ENCODE measurements around the gene RAB21. TPM values are rescaled to one million over a fixed set of nuclear protein-coding genes. Genes with fewer than 3 reads are reported as not detected.

RAB21 gene, protein sequence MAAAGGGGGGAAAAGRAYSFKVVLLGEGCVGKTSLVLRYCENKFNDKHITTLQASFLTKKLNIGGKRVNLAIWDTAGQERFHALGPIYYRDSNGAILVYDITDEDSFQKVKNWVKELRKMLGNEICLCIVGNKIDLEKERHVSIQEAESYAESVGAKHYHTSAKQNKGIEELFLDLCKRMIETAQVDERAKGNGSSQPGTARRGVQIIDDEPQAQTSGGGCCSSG
- 16.8 and 23.1 TPM in 2 replicates for polyA plus RNA-seq (2014; cell fraction: cytosol; rRNA removed)
- polyA plus RNA-seq (2014; cell fraction: nucleus; rRNA removed), result 4.3 and 5.7 TPM in 2 replicates

DNA sequence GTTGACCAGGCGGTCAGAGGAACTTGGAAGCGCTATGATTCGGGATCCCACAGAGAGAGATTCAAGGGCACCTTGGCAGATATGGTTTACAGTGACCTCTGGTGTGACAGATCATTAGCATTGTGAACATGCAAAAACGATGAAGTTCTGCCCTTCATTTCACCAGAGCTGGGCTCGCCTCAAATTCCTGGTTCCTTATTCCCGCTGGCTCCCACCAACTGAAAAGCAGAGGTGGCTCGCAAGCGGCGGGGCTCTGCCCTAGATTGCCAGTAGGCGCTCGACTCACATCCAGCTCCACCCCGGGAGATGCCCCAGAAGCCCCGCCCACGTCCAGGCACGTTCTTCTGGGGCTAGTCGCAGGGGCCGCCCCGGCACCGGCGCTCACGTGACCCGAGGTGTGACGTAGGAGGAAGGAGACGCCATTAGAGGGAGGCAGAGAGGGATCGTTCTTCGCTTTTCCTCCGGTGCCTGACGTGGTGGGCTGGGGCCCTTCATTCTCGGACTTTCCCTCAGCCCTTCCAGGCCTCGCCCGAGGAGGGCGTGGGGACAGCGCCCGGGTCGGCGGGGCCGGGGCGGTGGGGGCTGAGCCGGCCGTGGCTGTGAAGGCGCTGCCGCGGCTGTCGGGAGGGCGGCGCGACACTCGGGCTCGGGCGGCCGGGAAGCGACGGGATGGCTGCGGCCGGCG is at the start of gene RAB21:
TSS of gene RAB21 (plus strand) at position 403 of the 685 bp plus-strand sequence. CDS start at position 670, 267 bp downstream.
- peak; percentile 98 for DNase-seq (ENCODE audit: low spot score)

DNA sequence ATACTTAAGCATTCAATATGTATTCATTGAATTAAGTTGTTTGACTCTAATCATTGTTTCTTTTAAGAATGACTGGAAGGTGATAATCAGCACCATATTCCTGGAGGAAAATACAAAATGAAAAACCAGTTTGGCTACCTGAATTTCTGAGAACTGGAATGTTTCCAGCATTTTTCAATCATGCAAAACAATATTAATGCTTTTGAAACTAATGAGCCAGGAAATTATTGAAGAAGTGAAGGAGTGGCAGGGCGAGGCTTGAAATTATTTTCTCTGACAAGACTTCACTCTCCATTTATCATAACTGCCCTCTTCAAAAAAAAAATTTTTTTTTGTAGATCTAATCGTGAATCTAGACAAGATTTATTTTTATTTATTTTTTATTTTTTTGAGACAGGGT is 49.7 kb upstream of the RAB21 start:
- DNase-seq (ENCODE audit: low spot score), result no peak

DNA sequence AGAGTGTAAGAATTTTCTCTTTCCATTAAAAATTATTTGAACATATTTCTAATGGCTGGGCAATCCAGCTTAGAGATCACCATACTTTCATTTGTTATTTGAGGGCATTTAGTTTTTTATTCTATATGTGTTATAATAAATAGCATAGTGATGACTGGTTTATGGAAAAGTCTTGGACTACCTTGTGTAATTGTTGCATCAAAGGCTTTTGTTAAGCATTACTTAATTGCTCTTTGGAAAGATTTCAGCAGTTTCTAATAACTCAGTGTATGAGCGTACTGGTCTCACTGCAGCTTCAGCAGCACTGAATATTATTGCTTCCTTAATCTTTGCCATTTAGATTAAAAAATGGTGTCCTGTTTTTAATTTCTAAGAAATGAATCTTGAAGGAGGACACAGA is 46.0 kb upstream of the RAB21 start:
- DNase-seq (ENCODE audit: low spot score), result no peak

DNA sequence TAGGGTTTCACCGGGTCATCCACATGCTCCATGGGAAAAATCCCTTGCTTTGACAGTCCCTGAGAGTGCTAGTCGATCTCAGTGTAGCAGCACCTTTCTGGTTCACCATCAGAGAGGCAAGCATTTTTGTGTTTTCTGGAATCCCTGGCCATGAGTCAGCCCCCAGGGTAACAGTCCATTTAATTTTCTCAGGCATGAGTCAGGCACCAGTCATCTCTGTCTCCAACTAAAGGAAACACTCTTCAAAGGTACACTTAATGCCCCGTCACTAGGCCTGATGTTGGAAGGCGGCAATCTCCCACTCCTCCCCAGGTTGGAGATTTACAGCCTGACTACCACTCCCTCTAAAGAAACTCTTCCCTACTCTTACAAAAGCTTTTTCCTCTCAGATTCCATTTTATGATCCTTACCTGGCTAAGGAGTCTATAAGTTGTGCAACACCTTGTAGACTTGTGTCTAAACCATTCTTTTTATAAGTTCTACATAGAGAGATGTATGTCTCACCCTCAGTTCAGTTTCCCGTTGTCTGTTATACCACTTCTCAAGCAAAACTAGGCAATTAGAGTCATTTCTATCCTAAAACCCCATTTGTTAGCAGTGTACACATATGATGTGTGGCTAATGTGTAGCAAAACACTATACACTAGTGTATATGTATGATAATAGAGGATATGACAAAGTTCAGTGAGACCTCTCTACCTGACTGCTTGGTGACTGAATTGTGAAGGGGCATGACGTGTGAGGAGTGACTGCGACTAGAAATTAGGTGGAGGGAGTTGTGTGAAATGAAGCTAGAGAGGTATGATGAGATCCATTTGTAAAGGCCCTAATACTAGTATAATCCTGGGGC is 44.2 kb upstream of the RAB21 start:
- DNase-seq (ENCODE audit: low spot score), result no peak

DNA sequence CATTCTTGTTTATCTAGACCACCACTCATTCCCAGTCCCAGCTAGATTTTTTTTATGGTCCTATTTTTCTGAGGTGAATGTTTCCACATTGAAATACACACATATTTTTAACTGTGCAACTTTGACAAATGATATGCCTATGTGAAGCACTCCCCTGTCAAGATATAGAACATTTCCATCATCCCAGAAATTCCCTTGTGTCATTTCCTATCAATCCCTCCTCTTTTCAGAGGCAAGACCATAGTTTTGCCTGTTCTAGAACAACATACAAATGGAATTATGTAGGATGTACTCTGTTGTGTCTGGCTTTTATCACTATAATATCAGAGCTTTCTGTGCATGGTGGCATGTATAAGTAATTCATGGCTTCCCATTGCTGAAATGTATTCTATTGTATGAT is 36.1 kb upstream of the RAB21 start:
- no peak for DNase-seq (ENCODE audit: low spot score)

- DNase-seq (ENCODE audit: low spot score), result no peak
Measured at GRCh38 chr12:71719647-71720370, 34.9 kb upstream of the RAB21 start.

DNA sequence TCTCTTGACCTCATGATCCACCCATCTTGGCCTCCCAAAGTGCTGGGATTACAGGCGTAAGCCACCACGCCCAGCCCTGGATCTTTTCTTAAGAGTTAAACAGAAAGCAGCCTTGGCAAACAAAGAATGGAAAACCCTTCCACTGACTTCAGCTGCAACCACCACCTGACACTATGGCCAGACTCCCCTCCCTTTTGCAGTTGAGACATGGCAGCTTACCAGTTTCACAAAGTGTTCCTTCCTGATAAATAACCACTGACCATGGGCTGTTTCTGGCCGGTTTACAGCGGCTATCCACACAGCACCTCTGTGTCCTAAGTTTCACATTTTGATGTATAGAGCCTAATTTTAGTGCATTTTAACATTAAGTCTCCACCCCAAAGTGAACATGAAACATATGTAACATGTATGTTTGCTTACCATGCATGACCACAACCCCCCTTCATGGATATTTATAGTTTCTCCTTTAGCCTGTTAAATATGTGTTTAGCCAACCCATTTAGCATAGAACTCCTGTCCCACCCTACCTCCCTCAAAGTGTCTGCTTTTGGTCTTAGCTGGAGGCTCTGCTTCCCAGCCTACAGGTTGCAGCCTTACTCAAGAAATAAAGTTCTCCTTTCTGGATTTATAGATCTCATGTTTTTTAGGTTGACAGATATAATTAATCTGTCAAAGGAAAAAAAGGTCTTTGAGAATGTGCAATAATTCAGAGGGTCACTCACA is 32.7 kb upstream of the RAB21 start:
- DNase-seq (ENCODE audit: low spot score), result no peak

- DNase-seq (ENCODE audit: low spot score), result no peak
Measured at GRCh38 chr12:71725011-71725410, 29.7 kb upstream of the RAB21 start.

GRCh38 chr12:71726548-71726947 is 28.1 kb upstream of the RAB21 start:
- DNase-seq (ENCODE audit: low spot score), result no peak

DNA sequence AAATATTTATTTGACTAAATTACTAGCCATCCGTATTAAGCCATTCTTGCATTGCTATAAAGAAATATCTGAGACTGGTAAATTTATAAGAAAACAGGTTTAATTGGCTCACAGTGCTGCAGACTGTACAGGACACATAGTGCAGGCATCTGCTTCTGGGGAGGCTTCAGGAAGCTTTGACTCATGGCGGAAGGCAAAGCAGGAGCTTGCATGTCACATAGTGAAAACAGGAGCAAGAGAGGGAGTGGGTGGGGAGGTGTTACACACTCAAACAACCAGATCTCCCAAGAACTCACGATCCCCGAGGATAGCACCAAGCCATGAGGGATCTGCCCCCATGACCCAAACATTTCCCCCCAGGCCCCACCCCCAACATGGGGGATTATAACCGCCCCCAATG is 26.7 kb upstream of the RAB21 start:
- no peak for DNase-seq (ENCODE audit: low spot score)

DNA sequence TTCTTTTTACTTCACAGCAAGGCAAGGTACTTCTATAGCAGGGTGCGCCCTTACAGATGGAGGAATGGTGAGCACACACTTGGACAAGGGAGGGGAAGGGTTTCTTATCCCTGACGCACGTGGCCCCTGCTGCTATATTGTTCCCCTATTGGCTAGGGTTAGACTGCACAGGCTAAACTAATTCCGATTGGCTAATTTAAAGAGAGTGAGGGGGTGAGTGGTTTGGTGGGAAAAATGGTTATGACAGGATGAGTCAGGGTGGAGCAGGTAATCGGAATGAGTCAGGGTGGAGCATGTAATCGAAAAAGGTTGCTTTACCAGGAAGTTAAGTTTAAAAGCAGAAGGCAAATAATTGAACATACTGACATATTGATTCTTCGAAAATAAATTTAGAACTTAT is 23.7 kb upstream of the RAB21 start:
- DNase-seq (ENCODE audit: low spot score), result no peak

GRCh38 chr12:71731439-71732356 is 23.0 kb upstream of the RAB21 start:
- peak; percentile 36 for DNase-seq (ENCODE audit: low spot score)

DNA sequence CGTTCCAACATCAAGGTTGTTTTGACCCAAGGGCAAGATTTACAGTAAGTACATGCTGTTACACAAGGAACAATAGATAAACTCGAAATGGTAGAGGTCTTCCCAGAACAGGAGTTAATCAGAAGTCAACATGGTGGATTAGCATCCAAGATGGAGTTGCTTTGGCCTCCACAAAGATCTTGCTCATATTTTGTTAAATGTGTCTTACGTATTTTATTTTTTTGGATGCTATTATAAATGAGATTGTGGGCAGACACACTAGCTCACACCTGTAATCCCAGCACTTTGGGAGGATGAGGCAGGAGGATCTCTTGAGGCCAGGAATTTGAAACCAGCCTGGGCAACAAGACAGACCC is 22.3 kb upstream of the RAB21 start:
- no peak for DNase-seq (ENCODE audit: low spot score)

DNA sequence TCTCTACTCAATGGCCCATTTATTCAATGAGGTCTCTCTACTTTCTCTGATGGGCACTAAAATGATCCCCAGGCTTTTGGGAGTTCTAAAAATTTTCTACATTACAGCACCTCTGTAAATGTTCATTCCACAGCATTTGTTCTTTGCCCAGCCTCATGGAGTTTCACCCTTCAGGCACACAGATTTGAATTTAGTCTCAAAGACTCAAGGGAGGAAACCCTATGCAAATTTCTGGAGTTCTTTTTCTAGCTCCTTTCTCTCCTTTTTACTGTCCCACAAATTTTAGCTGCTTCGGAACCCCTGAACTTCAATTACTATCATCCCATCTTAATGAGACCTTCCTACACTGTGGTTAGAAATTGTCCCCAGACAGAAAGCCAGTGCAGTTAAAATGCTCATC is 17.5 kb upstream of the RAB21 start:
- no peak for DNase-seq (ENCODE audit: low spot score)

GRCh38 chr12:71742998-71743397 is 11.7 kb upstream of the RAB21 start:
- DNase-seq (ENCODE audit: low spot score), result no peak

DNA sequence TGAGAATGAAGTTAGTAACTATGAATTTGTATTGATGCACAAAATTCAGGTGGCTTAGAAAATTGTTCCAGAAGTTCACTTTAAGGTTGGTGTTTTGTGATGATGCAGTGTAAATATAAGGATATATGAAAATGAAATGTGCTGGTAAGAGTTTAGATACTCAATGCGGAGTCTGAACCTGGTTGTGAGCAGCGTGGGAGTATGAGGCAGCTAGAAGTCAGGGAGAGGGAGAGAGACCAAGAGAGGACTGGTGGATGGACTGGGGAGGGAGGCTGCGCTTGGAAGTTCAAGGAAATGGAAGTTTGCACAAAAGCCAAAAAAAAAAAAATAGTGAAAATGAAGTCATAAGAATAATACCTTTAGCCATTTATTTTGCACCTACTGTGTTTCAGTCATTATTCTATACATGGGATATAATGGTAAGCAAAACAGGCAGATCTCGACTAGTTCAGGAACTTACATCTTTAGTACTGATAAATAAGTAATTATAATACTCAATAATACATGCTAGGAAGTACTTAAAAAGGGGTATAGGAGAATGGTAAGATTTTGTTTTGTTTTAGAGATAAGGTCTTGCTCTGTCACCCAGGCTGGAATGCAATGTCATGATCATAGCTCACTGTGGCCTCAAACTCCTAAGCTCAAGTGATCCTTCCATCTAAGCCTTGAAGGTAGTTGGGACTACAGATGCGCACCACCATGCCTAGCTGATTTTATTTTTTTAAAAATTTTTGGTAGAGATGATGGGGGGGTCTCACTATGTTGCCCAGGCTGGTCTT is 10.0 kb upstream of the RAB21 start:
- no peak for DNase-seq (ENCODE audit: low spot score)

- peak; percentile 62 for DNase-seq (ENCODE audit: low spot score)
Measured at GRCh38 chr12:71746974-71747611, 7.6 kb upstream of the RAB21 start.

DNA sequence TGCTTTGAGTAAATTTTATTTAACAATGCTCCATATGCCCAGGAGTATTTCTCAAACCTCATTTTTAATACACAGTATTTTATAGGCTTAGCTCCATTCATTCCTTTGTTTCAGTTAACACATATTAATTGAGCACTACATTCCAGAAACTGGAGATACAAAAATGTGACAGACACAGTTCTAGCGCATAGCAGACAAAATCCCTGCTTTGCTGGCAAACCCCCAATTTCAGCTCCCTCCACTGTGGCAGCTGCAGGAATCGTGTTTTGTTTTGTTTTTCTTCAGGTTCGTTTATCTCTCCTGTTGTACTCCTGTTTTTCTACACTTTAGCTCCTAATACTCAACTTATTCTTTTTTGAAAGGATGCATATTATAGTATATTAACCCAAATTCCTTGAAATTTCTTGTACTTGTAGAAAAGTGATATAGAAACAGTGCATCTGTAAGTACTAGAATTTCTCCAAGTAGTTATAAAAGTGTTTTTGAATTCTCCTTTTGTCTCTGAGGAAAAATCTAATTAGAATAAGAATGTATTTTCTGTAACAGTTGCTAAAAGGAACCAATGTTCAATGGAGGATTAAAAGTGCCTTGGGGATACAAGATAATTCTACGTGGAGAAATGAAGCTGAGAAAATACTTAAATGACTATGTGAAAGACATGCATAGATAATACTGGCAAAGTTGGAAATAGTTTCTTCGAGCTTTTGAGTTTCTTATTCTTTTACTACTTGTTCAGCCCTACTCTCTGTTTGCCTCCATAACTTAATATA is 6.4 kb upstream of the RAB21 start:
- DNase-seq (ENCODE audit: low spot score), result no peak
